ENCODE measurements around the gene ICA1. TPM values are rescaled to one million over a fixed set of nuclear protein-coding genes. Genes with fewer than 3 reads are reported as not detected.

Gene ICA1
- total RNA-seq, 1 experiment from 2014 or later: 0.24 TPM

DNA sequence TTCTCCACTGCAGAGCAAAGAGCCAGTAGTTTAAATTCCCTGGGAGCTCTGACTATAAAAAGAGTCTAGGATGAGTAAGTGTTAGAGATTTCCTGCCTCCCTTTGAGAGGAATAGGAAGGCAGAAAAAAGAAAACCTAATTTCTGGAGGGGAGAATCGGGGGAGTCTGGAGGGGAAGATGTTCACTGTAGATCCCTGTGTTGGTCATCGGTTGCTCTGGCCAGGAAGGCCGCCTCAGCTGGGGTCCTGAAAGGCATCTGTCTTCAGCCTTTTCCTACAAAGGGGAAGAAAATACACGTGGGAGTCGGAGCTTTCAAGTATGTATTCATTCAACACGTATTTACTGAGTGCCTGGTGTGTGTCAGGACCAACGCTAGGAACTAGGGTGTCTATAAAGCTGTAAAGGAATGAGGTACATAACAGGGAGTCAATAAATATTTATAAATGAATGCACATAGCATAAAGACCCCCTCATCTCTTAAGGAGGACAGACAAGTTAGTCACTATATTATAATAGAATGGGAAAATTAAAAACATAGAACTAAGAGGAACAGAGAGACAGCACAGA, 101.1 kb downstream of the ICA1 start:
- DNase-seq (ENCODE audit: low read depth): peak; percentile 4

DNA sequence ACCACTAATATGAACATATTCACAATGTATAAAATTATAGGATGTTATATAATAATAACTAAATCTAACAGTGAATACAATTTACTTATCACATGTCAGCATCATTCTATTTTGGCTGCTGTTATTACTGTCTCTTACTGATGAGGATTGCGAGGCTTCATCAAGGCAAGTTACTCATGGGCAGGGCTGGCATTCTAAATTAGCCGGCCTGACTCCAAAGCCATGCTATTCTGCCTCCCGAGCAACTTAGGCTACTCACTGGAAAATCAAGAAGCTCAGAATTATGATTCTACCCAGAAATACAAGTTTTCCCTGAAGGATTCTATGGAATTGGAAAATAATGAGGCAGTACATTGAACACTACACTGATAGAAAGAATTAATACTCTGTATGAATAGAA, 101.7 kb downstream of the ICA1 start:
- no peak for DNase-seq (ENCODE audit: low read depth)

- no peak for DNase-seq (ENCODE audit: low read depth)
These were observed 102.4 kb downstream of the ICA1 start for GRCh38 chr7:8159595-8159994.

GRCh38 chr7:8157296-8157695, 104.7 kb downstream of the ICA1 start:
- DNase-seq (ENCODE audit: low read depth): no peak

- no peak for DNase-seq (ENCODE audit: low read depth)
These were observed 106.1 kb downstream of the ICA1 start for GRCh38 chr7:8155836-8156235.

DNA sequence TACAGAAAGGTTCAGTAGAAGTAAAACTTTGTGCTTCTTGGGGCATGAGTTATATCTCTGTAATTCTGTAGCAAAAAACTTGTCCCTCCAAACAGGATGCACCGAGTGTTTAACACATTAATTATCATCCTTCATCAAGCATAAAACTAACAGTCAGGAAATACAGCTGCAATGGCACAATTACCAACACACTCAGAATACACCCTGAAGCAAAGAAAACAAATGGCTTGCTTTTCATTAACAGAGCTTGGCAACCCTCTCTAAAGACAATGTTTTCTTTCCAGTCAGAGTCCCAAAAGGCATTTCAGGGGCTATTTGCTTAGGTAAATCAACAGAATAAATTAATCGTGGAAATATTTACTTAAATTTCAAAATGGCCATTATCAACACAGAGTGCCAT, 107.7 kb downstream of the ICA1 start:
- DNase-seq (ENCODE audit: low read depth): no peak

DNA sequence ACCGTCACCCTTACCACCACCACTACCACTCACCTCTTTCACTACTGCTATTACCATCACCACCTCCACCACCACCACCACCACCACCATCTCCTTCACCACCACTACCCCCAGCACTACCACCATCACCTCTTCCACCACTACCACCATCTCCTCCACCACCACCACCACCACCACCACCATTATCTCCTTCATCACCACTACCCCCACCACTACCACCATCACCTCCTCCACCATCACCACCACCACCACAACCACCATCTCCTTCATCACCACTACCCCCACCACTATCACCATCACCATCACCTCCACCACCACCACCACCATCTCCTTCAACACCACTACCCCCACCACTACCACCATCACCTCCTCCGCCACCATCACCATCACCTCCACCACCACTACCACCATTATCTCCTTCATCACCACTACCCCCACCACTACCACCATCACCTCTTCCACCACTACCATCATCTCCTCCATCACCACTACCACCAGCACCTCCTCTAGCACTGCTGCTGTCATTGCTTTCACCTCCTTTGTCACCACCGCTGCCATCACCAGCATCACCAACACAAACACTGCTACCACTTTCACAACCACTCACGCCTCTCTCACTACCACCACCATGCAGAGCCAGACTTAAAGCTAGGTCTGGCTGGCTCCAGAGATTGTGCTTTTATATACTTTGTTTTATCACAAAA, 109.3 kb downstream of the ICA1 start:
- no peak for DNase-seq (ENCODE audit: low read depth)

DNA sequence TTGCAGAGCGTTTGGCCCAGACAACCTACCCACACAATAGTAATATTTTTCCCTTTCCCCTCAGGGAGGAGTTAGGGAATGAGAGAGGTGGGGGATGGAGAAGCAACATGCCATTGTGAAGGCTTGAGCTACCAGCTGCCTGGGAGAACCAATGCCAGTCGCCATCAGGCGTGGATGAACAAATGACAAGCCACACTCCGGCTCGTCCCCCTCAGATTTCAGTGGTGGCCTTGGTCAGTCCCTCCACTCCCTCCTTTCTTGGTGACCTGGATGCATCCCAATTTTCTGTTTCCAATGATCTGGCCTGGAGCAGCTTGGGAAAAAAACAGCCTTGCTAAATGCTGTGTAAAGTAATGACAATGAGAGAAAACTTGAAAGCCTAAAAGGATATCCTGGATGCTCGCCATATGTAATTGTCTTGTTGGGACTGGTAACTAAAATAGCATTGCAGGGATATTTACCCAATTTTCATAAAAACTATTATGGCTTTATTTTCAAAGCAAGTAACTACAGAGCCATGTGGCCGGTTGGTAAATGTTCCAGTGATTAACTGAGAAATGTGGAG, 110.7 kb downstream of the ICA1 start:
- no peak for DNase-seq (ENCODE audit: low read depth)

- no peak for DNase-seq (ENCODE audit: low read depth)
These were observed 112.7 kb downstream of the ICA1 start for GRCh38 chr7:8149222-8149621.

DNA sequence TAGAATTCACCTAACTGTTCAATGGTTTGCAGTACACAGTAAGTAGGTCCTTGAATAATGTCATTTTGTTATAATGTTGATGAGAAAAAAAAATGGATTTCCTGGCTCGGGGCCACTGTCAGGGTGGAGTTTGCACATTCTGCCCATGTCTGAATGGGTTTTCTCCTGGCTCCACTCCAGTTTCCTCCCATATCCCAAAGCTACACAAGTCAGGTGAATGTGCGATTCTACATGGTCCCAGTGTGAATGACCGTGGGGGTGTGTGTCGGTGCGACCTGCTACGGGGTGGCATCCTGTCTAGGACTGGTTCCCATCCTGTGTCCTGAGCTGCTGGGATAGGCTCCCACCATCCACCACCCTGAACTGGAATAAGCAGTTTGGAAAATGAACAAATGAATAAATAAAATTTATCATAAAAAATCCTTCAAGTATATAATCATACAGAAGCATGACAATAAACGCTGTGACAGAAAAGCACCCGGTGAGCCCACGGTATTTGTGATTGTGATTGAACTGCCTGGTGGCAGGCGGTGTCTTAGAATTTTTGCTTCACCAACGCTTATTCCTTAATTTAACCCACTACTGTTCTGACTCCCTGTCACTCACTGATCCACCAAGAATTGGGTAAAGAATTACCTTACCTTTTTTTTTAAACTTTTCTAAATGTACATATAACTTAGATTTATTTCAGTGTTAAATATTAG, 114.1 kb downstream of the ICA1 start:
- DNase-seq (ENCODE audit: low read depth): no peak

- DNase-seq (ENCODE audit: low read depth): no peak
These were observed 115.1 kb downstream of the ICA1 start for GRCh38 chr7:8146788-8147413.

GRCh38 chr7:8146106-8146787, 115.7 kb downstream of the ICA1 start:
- DNase-seq (ENCODE audit: low read depth): no peak

DNA sequence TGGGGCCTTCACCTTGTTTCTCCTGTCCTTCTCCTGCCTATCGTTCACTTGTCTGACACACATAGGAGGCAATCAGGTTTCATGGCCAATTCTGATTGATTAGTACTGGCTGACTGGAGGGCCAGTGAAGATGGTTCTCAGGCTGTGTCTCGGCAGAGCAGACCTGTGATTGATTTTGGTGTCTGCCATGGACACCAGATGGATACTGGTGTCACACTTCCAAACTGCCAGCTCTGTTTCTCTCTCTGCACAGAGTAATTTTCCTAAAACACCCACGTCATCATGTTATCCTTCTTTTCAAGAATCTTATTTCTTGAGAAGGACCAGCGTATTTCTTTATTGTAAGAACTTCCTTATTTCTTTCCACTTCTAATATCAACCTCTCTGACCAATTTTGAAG, 117.1 kb downstream of the ICA1 start:
- no peak for DNase-seq (ENCODE audit: low read depth)

GRCh38 chr7:8143151-8143874, 118.7 kb downstream of the ICA1 start:
- DNase-seq (ENCODE audit: low read depth): no peak

- no peak for DNase-seq (ENCODE audit: low read depth)
These were observed 119.5 kb downstream of the ICA1 start for GRCh38 chr7:8142477-8142876.

DNA sequence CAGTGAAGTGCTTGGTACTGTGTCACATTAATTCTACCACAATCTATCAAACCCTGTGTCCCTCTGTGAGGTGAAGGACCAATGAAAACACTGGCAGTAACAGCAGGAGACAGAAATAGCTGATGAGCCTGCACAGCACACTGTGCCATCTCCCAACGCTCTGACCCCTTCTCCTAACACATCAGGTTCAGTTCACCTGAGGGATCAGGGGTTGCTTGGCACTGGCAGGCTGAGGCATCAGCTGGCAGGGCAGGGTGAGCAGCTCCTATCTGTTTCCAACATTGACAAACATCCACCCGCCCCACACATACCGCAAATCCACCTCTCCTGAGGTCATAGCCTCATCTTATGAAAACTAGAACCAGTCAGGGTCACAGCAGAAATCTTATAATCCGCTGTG, 120.9 kb downstream of the ICA1 start:
- DNase-seq (ENCODE audit: low read depth): no peak

GRCh38 chr7:8136051-8136730, 125.8 kb downstream of the ICA1 start:
- no peak for DNase-seq (ENCODE audit: low read depth)

GRCh38 chr7:8135417-8135816, 126.5 kb downstream of the ICA1 start:
- no peak for DNase-seq (ENCODE audit: low read depth)

- DNase-seq (ENCODE audit: low read depth): no peak
These were observed 127.8 kb downstream of the ICA1 start for GRCh38 chr7:8134089-8134733.

Data from RPMI7951 (cell line).